Measurements from ENCODE around the gene LDAH. TPM values are rescaled to one million over a fixed set of nuclear protein-coding genes. Genes with fewer than 3 reads are reported as not detected.

The LDAH gene
- total and polyA plus RNA-seq, 10 of the 15 experiments (the other 5 are each of a cell fraction or from before 2014, with no cell fraction given), result 17.9 to 44.7 (median 30.0) TPM

- TF ChIP-seq, protein P1, sequence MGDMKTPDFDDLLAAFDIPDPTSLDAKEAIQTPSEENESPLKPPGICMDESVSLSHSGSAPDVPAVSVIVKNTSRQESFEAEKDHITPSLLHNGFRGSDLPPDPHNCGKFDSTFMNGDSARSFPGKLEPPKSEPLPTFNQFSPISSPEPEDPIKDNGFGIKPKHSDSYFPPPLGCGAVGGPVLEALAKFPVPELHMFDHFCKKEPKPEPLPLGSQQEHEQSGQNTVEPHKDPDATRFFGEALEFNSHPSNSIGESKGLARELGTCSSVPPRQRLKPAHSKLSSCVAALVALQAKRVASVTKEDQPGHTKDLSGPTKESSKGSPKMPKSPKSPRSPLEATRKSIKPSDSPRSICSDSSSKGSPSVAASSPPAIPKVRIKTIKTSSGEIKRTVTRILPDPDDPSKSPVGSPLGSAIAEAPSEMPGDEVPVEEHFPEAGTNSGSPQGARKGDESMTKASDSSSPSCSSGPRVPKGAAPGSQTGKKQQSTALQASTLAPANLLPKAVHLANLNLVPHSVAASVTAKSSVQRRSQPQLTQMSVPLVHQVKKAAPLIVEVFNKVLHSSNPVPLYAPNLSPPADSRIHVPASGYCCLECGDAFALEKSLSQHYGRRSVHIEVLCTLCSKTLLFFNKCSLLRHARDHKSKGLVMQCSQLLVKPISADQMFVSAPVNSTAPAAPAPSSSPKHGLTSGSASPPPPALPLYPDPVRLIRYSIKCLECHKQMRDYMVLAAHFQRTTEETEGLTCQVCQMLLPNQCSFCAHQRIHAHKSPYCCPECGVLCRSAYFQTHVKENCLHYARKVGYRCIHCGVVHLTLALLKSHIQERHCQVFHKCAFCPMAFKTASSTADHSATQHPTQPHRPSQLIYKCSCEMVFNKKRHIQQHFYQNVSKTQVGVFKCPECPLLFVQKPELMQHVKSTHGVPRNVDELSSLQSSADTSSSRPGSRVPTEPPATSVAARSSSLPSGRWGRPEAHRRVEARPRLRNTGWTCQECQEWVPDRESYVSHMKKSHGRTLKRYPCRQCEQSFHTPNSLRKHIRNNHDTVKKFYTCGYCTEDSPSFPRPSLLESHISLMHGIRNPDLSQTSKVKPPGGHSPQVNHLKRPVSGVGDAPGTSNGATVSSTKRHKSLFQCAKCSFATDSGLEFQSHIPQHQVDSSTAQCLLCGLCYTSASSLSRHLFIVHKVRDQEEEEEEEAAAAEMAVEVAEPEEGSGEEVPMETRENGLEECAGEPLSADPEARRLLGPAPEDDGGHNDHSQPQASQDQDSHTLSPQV (IDR thresholded peaks at IDR 0.05), result no peak
- no peak for TF ChIP-seq HDAC2 (IDR thresholded peaks at IDR 0.05)
- TF ChIP-seq ZNF24 (IDR thresholded peaks at IDR 0.05), result no peak
- no peak for TF ChIP-seq EGR1 (IDR thresholded peaks at IDR 0.05; ENCODE audit: borderline replicate concordance in 1 of 2, low read depth in 2 of 2, low read length in 2 of 2)
- no peak for TF ChIP-seq SREBF2 (IDR thresholded peaks at IDR 0.05; ENCODE audit: low read length)
- TF ChIP-seq EP300 (IDR thresholded peaks at IDR 0.05; ENCODE audit: borderline replicate concordance in 1 of 2, control insufficient read depth in 1 of 2, low read depth in 2 of 2, low read length in 2 of 2), result no peak
- TF ChIP-seq, protein P2, sequence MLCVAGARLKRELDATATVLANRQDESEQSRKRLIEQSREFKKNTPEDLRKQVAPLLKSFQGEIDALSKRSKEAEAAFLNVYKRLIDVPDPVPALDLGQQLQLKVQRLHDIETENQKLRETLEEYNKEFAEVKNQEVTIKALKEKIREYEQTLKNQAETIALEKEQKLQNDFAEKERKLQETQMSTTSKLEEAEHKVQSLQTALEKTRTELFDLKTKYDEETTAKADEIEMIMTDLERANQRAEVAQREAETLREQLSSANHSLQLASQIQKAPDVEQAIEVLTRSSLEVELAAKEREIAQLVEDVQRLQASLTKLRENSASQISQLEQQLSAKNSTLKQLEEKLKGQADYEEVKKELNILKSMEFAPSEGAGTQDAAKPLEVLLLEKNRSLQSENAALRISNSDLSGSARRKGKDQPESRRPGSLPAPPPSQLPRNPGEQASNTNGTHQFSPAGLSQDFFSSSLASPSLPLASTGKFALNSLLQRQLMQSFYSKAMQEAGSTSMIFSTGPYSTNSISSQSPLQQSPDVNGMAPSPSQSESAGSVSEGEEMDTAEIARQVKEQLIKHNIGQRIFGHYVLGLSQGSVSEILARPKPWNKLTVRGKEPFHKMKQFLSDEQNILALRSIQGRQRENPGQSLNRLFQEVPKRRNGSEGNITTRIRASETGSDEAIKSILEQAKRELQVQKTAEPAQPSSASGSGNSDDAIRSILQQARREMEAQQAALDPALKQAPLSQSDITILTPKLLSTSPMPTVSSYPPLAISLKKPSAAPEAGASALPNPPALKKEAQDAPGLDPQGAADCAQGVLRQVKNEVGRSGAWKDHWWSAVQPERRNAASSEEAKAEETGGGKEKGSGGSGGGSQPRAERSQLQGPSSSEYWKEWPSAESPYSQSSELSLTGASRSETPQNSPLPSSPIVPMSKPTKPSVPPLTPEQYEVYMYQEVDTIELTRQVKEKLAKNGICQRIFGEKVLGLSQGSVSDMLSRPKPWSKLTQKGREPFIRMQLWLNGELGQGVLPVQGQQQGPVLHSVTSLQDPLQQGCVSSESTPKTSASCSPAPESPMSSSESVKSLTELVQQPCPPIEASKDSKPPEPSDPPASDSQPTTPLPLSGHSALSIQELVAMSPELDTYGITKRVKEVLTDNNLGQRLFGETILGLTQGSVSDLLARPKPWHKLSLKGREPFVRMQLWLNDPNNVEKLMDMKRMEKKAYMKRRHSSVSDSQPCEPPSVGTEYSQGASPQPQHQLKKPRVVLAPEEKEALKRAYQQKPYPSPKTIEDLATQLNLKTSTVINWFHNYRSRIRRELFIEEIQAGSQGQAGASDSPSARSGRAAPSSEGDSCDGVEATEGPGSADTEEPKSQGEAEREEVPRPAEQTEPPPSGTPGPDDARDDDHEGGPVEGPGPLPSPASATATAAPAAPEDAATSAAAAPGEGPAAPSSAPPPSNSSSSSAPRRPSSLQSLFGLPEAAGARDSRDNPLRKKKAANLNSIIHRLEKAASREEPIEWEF (IDR thresholded peaks at IDR 0.05; ENCODE audit: insufficient replicate concordance, low read depth, low read length), result no peak
Observed at GRCh38 chr2:20698916-20699613, 123.8 kb downstream of the LDAH start (continued).

Measured in GM12878 (cell line).